Measurements from ENCODE around the gene ATXN7L1.
"Not testable (repeated sequence)": the region's sequence is repeated elsewhere in the genome, so short reads cannot be mapped to it uniquely, and the experiment has no call there.

ATXN7L1 gene

DNA sequence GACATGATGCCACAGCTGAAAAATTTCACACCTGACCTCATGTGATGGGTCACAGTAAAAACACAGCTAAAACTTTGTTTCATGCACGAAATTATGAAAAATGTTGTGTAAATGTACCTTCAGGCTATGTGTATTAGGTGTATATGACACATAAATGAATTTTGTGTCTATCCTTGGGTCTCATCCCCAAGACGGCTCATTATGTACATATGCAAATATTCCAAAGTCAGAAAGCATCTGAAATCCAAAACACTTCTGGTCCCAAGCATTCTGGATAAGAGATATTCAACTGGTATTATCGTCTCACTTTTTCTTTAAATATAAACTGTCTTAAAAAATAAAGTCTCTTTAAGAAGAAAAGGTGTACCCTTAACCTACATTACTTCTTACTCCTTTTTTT, 145.4 kb downstream of the ATXN7L1 start:
- no peak for FAIRE-seq

DNA sequence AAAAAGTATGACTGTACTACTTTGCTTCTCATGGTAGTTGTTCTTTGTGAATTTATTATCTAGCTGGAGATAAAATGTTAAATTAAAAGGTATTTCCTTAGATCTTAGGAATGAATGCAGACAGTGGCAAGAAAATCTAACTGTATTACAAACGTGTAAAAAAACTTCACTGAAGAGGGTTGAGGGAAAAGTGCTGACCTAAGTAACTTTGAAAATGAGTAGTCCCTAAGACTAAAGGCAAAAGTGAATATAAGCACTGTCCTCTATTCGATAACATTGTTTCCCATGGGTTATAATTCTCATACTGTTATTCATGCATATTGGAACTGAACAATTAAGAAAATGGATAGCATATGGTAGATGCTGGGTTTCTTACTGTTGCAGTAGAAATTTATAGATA, 148.4 kb downstream of the ATXN7L1 start:
- no peak for FAIRE-seq

DNA sequence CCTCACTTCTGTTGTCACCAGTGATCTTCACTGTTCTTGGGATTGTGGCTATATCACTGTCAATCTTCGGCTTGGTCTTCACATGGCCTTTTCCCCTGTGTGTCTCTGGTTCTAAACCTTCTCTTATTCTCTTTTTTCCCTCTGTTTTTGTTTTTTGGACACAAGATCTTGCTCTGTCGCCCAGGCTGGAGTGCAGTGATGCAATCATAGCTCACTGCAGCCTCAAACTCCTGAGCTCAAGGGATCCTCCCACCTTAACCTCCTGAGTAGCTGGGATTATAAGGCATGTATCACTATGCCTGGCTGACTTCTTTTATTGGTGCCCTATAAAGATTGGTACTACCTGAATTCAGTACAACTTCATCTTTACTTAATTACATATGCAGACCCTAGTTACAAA, 151.7 kb downstream of the ATXN7L1 start:
- no peak for FAIRE-seq

DNA sequence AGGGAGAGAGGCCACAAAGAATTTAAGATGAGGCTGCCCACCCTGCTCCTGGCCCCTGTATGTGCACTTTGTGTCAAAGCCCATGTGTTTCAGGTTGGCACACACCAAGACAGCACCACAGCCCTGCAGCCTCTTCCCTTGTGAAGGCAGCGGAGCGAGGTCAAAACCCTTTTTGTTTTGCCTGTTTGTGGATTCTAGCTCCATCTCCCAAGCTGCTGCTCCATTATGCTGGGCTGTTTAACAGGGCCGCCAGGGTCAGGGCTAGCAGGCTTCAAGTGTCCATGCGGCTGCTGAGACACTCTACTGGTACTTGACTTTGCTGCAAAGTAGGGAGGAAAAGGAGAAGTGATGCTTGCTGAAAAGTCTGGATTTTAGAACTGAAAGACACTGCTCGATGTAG, 152.8 kb downstream of the ATXN7L1 start:
- no peak for FAIRE-seq

DNA sequence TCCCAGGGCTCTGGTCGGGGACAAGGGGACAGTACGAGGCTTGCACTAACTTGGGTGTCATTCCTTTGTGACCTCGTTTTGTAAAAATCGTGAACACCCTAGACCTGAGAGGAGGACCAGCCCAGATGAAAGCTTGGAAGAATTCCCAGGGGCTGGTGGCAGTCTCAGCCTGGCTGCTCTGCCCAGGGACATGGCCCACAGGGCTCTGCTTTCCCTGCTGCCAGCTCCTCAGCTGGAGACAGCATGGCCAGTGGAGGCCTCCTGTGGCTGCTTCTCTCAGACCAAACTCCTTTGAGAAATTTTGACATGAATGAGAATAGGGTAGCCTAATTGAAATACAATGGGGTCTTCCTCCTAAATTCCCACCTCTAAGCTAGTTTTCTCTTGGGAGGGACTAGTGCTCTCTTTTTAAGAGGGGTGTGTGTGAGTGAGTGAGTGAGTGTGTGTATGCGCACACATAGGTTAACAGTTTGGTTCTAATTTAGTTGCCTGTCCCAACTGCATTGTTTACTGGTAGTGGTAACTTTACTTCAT, 154.8 kb downstream of the ATXN7L1 start:
- FAIRE-seq, result no peak

DNA sequence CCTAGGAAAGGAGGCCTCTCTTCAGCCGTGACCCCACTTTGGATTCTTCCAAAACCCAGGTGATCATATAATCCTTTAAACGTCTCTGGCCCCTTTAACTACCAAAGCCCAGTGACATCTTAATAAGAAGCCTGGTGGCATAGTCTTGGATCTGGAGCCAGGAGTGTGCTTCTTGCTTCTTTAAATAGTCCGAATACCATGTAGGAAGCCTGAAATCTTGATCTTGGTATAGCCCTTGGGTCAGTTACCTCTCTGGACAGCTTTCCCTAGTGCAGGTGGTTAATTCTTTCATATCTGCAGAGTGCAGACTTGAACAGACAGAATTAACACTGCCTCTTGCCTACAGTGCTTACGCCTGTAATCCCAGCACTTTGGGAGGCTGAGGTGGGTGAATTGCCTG, 156.5 kb downstream of the ATXN7L1 start:
- FAIRE-seq, result no peak

DNA sequence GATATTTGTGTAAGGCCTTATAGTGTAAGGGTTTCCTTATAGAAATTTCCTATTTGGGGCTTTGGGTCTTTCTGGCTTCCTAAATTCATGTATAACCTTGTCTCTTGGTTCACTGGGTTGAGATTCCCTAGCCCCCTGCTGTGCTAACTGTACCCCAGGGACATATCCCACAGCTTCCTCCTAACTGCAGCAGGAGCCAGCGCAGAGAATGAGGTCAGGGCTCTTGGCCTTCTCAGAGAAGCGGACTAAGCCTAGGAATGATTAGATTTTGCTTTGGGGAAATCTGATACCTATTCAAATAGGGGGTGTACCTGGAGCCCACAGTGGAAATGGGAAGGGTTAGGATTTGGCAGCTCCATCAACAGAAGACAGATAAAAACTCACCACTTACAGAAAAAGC, 157.0 kb downstream of the ATXN7L1 start:
- FAIRE-seq, result no peak

DNA sequence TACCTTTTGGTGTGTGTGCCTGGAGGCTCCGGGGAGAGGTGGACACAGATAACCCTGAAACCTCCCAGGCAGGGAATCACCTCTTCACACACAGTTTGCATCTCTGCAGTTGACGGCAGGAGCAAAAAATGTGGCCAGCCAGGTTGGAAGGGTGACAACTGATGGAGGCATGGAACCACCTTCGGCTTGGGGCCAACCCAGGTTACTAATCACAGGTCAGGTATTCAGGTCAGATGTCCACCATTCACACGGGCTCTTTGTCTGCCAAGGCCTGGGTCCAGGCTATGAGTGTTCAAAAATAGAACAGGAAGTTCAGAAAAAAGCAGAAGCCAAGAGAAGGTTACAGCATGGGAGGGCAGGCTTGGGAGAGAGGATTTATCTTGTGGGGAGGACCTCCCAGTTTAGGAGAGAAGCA, 157.9 kb downstream of the ATXN7L1 start:
- no peak for FAIRE-seq

DNA sequence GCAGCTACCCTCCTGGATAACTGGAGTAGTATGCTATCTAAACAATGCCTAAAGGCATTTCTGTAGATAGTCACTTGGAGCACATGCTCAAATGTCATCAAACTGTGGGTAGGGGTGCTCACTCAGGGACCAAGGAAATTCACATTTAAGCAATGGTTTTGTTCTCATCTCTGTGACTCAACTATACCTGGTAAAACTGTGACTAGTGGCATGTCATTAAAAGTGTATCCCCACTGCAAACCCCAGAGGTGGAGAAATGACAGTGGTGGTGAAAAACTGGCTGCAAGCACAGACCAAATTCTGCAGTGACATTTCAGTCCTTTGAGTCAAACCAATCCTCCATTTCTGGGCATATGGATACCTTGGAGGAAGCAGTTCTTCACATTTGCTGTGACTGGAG, 160.9 kb downstream of the ATXN7L1 start:
- FAIRE-seq, result no peak

DNA sequence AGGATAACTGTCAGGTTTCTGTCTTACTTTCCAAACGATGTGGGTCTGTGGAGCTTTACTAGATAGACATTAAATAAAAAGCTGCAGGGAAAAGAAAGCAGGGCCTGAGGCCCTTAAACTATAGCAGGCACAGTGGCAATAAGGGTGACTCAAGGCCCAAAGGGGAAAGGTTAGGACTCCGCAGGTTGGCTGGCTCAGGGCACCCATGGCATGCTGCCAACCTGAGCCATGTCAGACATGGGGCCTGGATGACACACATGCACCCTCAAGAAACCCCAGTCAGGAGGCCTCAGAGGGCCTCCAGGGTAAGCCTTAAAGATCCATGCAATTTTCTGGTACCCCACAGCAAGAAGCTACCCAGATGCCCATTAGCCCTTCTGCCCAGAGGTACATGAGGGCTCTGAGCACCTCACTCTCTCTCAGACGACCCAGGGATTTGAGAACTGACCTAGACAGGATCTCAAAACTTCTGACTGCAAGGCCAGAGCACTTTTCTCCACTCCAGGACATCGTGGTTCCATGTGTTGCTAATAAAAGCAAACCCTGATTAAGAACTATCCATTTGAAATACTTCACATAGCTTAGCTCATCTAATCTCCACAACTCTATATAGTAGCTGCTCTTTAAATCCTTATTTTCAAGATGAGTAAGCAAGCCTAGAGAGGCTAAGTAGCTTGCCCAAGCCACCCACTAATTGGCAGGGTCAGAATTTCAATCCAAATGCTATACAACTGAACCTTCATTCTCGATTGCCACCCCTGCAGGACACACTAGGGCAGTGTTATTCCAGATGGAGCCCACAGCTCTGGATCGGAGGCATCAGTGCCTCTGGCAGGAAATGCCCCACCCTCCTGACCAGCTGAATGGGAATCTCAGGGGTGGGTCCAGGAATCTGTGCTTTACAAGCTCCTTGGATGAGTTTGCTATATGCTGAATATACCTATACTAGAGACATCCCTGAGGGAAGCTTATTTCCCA, 162.6 kb downstream of the ATXN7L1 start:
- FAIRE-seq, result no peak

DNA sequence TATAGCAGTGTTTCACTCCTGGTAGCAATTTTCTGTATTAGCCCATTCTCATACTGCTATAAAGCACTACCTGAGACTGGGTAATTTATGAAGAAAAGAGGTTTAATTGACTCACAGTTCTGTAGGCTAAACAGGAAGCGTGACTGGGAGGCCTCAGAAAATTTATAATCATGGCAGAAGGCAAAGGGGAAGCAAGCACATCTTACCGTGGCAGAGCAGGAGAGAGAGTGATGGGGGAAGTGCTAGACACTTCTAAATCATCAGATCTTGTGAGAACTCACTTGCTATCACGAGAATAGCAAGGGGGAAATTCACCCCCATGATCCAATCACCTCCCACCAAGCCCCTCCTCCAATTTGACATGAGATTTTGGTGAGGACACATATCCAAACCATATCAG, 163.5 kb downstream of the ATXN7L1 start:
- no peak for FAIRE-seq

DNA sequence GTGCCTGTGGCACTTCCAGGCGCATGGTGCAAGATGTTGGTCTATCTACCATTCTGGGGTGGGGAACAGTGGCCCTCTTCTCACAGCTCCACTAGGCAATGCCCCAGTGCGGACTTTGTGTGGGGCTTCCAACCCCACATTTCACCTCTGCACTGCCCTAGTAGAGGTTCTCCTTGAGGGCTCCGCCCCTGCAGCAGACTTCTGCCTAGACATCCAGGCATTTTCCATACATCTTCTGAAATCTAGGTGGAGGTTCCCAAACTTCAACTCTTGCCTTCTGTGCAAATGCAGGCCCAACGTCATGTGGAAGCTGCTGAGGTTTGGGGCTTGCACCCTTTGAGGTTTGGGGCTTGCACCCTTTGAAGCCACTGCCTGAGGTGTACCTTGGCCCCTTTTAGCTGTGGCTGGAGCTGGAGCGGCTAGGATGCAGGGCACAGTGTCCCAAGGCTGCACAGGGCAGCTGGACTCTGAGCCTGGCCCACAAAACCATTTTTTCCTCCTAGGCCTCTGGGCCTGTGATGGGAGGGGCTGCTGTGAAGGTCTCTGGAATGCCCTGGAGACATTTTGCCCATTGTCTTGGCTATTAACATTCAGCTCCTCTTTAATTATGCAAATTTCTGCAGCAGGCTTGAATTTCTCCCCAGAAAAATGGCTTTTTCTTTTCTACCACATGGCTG, 164.5 kb downstream of the ATXN7L1 start:
- FAIRE-seq, result no peak

DNA sequence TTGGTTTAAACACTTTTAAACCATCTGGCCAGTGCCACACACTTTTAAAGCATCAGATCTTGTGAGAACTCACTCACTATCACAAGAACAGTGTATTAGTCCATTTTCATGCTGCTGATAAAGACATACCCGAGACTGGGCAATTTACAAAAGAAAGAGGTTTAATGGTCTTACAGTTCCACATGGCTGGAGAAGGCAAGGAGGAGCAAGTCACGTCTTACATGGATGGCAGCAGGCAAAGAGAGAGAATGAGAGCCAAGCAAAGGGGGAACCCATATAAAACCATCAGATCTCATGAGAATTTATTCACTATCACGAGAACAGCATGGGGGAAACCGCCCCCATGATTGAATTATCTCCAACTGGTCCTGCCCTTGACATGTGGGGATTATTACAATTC, 165.7 kb downstream of the ATXN7L1 start:
- not testable (repeated sequence) for FAIRE-seq

DNA sequence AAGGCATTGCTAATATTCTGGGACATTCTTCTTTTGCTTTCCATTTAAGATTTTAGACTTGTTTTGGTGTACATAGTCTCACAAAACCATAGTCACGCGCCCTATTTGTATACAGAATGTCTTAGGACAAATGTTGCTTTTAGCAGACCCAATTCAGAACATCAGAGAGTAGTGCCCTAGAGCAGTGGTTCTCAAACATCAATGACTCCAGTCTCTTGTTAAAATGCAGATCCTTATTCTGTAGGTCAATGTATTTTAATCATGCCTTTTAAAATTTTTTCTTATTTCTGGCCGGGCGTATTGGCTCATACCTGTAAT, 167.7 kb downstream of the ATXN7L1 start:
- FAIRE-seq, result no peak

DNA sequence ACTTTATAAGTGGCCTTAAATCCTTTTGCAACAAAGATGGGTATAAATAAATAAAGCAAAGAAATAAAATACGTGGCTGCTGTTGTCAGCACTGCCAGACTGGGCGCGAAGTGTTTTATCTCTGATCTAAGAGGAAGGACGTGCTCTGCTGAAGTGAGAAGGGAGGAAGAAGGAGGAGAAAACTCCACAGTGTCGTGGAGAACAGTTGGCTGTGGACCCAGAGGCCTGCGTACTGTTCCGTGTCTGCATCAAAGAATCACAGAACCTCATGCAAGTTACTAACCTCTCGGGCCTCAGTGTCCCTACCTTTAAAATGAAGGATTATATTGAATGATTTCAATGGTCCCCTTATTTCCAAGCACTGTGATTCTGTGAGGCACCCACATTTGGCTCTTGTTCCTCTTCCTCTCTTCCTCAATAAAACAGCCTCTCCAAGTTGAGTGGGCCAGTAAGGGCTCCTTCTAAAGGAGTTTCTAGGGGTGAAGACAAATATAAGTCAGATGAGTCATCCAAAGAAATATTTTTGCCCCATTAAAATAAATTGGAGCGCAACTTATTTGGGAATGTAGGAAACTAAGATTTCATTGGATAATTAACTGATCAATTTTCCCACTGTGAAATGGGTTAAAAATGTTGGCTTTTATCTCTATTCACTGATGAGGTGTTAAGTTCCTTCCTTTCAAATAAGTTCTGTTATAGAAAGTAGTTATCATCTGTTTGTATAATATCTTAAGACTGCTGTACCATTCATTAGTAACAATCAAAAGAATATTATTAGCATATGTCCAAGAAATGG, 168.2 kb downstream of the ATXN7L1 start:
- FAIRE-seq, result no peak

DNA sequence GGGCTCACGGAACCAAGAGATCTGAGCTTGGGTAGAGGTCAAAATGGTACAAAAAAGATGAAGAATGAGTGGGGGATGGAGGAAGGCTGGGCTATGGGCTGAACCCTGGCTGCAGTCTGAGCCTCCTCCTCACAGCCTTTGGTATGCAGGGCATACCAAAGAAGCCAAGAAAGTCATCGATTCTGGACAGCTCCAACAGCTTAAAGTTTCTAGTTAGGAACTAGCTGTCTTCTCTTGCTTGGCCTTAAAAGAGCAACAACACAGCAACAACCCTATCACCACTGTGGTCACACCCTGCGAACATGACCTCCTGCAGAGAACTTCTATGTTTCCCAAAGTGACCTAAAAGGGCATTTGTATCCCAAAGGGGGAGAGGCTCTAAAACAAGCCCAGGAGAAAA, 169.0 kb downstream of the ATXN7L1 start:
- no peak for FAIRE-seq

DNA sequence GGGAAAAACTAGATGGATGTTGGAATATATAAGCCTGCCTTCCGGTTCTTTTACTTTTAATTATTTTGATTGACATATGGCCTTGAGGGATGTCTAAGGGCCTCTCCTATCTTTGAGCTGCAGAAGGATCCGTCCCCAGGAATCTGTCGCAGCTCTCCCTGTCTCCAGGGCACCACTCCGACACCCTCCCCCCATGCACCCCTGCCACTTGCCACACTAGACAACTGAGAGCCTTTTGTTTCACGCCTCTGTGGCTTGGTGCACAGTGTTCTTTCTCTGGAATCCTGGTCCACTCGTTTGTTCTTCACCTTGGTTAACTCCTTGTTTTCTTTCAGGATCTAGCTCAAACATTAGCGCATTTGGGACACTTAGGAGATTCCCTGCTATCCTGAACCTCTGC, 171.0 kb downstream of the ATXN7L1 start:
- no peak for FAIRE-seq

DNA sequence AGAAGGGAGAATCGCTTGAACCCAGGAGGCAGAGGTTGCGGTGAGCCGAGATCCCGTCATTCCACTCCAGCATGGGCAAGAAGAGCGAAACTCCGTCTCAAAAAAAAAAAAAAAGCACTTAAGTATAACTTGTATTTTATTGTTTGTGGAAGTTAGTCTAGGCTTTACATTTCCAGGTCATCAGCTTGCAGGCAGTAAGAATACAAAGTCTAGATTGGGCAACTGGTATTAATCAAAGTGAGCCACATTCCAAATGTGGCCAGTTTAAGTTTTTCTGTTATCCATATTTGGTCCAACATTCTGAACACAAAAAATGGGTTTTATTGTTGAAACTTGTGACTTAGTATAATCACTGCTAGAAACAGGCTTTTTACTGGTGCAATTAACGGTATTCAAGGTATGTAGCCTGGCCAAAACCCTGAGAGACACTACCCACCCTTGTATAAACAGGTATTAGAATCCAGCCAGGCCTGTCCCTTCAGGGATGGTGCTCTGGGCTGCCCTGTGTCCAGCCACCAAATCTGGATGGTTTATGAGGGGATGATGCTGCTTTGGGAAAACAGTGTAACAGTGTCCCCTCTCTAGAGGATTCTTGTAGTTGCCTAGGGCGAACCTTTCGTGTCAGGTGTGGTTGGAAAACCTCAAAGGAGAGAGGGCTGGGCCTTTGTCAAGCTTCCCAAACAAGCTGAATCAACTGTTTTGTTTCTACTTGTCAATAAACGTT, 173.0 kb downstream of the ATXN7L1 start:
- FAIRE-seq, result no peak

DNA sequence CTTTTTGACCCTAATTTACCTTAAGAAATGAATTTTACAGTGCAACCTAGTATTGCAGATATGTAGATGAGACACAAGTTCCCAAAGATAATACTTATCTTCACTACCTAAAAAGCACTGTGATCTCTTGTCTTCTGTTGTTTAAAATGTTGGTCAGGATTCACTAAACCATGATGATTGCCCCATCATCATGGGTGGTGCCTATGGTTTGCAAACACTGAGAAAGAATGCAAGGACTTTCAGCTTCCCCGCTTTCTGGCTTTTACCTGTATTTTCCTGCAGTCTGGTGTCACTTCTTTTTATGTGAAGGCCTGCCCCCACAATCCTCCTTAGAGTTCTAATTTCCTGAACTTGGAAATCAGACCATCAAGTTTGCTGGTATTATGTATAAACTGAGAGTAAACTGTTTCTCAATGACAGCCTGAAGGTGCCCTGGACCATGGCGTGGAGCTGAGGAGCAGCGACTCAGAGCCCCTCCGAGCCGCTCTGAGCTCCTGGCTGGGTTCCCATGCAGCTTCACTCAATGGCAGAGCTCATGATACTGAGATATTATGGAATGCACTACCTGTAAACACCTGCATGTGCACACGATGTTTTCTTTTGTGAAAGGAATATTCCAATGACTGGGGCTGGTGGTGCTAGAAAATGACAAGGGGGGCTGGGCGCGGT, 176.7 kb downstream of the ATXN7L1 start:
- FAIRE-seq, result no peak

DNA sequence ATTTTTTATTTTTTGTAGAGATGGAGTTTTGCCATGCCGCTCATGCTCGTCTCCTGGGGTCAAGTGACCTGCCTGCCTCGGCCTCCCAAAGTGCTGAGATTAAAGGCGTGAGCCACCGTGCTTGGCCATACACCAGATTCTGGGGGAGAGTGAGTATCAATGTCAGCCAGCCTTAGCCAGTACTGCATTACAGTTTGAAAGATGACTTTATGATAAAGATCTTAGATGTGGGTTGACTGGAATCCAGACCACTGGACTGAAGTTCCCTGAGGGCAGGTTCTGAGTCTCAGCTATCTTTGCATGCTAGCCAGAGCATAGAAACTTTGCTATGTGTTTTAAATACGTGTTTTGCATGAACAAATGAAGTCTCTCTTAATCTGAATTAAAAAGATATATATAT, 177.9 kb downstream of the ATXN7L1 start:
- no peak for FAIRE-seq

DNA sequence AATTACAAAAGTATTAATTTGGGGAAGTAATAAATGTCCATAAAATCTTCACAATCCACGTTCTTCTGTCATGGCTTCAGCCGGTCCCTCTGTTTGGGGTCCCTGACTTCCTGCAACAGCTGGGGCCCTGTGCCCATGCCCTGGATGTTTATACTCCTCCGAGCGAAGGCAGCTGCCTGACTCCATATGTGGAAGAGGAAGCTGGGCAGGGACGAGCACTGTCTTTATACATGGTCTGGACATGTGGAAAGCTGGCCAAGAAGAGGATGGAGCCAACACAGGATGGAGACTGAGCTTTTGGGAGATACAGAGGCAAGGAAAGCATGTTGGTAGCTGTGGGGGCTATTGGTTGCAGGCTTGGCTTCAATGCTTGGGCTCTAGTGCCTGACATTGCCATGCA, 178.6 kb downstream of the ATXN7L1 start:
- FAIRE-seq, result no peak

DNA sequence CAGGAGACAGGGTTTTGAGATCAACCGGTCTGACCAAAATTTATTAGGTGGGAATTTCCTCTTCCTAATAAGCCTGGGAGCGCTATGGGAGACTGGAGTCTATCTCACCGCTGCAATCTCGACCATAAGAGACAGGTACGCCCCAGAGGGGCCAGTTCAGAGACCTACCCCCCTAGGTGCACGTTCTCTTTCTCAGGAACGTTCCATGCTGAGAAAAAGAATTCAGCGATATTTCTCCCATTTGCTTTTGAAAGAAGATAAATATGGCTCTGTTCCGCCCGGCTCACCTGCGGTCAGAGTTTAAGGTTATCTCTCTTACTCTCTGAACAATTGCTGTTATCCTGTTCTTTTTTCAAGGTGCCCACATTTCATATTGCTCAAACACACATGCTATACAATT, 179.2 kb downstream of the ATXN7L1 start:
- not testable (repeated sequence) for FAIRE-seq
